ENCODE measurements around the gene NYAP1.

The NYAP1 gene

DNA sequence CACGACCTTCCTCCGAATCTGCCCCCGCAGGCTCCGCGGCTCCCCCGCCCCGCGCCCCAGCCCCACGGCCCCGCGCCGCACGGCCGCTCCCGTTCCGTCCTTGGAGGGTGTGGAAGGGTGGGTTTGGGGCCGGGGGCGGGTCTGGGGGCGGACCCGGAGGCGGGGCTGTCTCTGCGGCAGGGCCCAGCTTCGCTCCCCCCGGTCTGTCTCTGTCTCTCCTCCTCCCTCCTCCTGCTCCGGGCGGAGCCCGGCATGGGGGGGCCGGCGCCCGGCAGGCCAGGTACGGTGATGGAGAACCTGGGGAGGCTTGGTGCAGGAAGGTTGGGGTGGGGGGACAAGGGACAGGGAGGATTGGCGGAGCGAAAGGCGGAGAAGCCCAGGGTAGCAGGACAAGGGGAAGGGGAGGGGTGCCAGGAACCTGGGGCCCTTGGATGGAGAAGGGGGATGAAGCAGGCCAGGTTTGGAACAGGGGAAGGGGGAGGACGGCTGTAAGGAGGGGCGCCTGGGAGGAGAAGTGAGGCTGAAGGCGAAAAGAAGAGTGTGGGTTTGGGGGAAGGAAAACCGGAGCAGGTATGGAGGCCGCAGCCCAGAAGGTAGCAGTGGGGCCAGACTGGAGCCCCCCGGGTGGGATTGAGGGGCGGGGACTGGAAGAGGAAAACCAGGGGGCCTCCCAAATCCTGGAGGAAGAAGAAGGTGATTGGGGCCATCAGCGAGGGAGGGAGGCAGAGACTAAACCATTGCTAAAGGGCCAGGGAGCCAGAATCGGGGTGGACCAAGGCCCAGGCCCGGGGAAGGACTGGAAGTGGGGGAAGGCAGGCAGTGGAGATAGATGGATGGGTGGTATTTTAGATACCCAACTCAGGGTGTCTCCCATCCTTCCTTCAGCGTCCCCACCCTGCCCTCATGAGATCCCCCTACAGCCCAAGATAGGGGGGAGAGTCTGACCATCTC, at the start of gene NYAP1:
Gene NYAP1, plus strand, starts transcription at position 206 of the 951 bp plus-strand sequence. CDS start 1,385 bp downstream, outside the sequence.
- peak within 1 kb of the TSS; percentile 73 to 86 (median 74) for H3K27ac Mint-ChIP-seq
- TF ChIP-seq, protein P1, sequence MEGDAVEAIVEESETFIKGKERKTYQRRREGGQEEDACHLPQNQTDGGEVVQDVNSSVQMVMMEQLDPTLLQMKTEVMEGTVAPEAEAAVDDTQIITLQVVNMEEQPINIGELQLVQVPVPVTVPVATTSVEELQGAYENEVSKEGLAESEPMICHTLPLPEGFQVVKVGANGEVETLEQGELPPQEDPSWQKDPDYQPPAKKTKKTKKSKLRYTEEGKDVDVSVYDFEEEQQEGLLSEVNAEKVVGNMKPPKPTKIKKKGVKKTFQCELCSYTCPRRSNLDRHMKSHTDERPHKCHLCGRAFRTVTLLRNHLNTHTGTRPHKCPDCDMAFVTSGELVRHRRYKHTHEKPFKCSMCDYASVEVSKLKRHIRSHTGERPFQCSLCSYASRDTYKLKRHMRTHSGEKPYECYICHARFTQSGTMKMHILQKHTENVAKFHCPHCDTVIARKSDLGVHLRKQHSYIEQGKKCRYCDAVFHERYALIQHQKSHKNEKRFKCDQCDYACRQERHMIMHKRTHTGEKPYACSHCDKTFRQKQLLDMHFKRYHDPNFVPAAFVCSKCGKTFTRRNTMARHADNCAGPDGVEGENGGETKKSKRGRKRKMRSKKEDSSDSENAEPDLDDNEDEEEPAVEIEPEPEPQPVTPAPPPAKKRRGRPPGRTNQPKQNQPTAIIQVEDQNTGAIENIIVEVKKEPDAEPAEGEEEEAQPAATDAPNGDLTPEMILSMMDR (IDR thresholded peaks at IDR 0.05; ENCODE audit: unreplicated experiment in 3 of 3) = no peak
- no peaks in the 10 kb centered on the region for H3K9me3 Mint-ChIP-seq
- peak within 1 kb of the TSS; percentile 92 to 94 (median 93) for H3K4me3 Mint-ChIP-seq
- no peaks in the 10 kb centered on the region for H3K36me3 Mint-ChIP-seq (ENCODE audit: low read depth)
- H3K4me1 Mint-ChIP-seq = peaks cover 31% of the 10 kb centered on the region
- peaks cover 3% of the 10 kb centered on the region for H3K27me3 Mint-ChIP-seq (ENCODE audit: low read depth)

DNA sequence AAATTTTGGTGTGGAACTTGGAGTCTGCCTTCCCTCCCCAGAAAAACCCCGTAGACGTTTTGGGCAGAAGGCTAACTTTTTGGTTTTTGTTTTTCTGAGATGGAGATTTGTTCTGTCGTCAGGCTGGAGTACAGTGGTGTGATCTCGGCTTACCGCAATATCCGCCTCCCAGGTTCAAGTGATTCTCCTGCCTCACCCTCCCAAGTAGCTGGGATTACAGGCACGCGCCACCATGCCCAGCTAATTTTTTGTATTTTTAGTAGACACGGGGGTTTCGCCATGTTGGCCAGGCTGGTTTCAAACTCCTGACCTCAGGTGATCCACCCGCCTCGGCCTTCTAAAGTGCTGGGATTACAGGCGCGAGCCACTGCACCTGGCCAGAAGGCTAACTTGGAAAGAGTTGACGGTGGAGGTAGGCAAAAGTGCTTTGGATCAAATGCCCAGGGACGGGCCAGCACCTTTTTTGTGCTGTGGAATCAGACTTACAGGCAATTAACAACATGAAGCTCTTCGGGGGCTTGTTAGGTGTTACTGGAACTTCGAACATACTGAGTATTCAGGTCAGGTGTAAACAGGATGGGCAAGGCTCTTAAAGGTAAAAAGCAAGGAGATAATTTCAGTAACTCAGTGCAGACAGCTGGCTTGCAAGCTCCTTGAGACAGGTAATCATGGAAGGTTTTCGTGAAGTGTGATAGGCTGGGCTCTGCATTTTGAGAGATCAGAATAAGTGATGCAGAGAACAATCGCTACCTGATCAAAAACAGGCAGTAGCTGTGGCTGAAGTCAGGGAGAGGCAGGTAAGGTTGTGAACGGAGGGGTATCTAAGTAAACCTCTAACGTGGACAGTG, 49.2 kb upstream of the NYAP1 start:
- H3K9me3 Mint-ChIP-seq = no peaks in the 10 kb centered on the region
- H3K4me1 Mint-ChIP-seq = peaks cover 47% of the 10 kb centered on the region
- TF ChIP-seq, protein P1 (IDR thresholded peaks at IDR 0.05; ENCODE audit: unreplicated experiment in 3 of 3) = no peak
- H3K27me3 Mint-ChIP-seq (ENCODE audit: low read depth) = no peaks in the 10 kb centered on the region
- H3K4me3 Mint-ChIP-seq = peak overlapping the region; percentile 86 to 95 (median 95)
- H3K27ac Mint-ChIP-seq = peak overlapping the region; percentile 85 to 91 (median 88)
- H3K36me3 Mint-ChIP-seq (ENCODE audit: low read depth) = peaks cover 42% of the 10 kb centered on the region

DNA sequence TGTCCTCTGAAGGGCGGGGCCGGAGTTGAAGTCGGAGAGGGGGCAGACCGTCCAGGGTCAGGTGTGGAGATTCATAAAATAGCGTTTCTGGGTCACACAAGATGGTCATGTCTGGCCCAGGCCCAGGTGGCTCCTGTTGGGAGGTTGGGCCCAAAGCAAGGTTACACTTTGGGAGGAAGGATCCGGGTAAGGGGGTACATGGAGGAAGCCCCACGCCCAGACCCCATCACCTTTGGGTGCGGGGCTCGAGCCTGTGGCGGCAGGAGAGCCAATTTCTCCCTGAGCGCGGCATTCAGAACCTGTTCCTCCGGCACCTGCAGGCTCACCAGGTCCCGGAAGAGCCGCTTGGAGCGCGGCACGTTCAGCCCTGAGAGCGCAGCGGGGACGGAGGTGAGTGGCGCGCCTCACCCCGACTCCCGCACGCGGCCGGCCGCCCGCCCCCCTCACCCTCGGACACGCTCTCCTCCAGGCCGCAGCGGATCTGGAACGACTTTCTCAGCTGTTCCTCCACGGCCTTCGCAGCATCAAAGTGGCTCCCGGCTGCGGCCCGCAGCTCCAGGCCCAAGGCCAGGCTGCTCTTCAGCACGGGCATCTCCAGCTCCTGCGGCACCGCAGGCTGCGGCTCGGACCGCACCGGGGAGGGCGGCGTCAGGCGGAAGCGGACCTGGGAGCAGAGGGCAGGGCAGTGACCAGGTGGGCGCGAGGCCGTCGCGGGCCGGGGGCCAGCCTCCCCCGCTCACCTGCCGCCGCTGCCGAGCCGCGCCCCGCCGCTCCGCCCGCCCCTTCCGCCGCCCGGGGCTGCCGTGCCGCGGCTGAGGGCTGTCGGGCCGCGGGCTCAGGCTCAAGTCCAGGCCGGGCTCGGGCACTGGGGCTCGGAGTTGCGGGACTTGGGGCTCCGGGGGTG, 48.1 kb upstream of the NYAP1 start:
- Mint-ChIP-seq H3K4me3 (peak overlapping the region; percentile 94 to 99 (median 96)), H3K27me3 (ENCODE audit: low read depth) (no peaks in the 10 kb centered on the region), H3K4me1 (peaks cover 44% of the 10 kb centered on the region), H3K36me3 (ENCODE audit: low read depth) (peaks cover 39% of the 10 kb centered on the region), H3K9me3 (no peaks in the 10 kb centered on the region), H3K27ac (peak overlapping the region; percentile 91 to 95 (median 93))
- TF ChIP-seq, protein P1 (IDR thresholded peaks at IDR 0.05; ENCODE audit: unreplicated experiment in 3 of 3) = no peak

DNA sequence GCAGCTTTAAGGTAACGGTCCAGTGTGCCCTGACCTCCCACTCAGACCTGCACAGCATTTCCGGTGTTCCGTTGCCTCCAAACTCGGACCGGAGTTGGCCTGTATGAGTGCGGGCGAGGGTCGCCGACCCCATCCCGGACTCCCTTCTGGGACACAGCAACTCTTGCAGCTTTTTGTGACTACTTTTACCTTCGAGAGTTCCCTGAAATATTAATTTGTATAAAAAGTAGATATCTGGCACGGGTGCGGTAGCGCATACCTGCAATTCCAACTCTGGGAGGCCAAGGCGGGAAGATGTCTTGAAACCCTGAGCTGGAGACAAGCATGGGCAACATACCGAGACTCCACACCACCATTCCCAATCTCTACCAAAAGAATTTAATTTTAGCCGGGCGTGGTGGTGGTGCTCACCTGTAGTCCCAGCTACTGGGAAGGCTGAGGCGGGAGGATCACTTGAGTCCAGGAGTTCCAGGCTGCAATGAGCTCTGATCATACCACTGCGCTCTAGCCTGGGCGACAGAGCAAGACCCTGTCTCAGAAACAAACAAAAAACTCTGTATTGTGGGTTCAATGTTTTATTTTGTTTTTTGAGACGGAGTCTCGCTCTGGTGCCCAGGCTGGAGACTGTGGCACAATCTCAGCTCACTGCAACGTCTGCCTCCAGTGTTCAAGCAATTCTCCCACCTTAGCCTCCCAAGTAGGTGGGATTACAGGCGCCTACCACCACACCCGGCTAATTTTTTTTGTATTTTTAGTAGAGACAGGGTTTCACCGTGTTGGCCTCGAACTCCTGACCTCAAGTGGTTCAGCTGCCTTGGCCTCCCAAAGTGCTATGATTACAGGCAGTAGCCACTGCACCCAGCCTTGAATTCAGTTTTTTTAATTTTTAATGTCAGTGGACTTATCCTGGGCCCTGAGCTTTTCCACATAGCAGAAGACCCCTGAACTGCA, 46.3 kb upstream of the NYAP1 start:
- H3K4me1 Mint-ChIP-seq = peaks cover 29% of the 10 kb centered on the region
- H3K27me3 Mint-ChIP-seq (ENCODE audit: low read depth) = no peaks in the 10 kb centered on the region
- TF ChIP-seq, protein P1 (IDR thresholded peaks at IDR 0.05; ENCODE audit: unreplicated experiment in 3 of 3) = no peak
- peak overlapping the region in 1 of 3 experiments; percentile 45 for H3K27ac Mint-ChIP-seq
- no peaks in the 10 kb centered on the region for H3K9me3 Mint-ChIP-seq
- H3K36me3 Mint-ChIP-seq (ENCODE audit: low read depth) = peaks cover 29% of the 10 kb centered on the region
- H3K4me3 Mint-ChIP-seq = peak overlapping the region; percentile 41 to 54 (median 46)
